Measurements from ENCODE around the gene BBS1.
"Not testable (repeated sequence)": the region's sequence is repeated elsewhere in the genome, so short reads cannot be mapped to it uniquely, and the experiment has no call there.

BBS1 gene

DNA sequence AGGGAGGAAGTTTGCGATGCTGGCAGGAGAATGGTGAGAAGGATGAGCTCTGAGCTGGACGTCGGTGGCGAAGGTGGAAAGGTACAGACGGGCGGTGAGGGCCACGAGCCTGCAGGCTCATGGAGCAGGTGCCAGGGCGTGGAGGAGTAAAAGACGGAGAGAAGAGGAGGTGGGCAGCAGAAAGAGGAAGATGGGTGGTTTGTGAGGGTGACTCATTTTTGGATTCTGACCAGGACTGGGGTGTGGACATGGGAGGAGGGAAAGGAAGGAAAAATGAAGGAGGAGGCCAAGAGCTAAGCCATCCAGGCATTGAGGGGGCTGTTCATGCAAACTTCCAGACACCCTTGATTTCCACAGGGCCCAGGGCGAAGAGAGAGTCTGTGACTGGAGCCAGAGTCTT, 31.9 kb downstream of the BBS1 start:
- peaks cover 2% of the 10 kb centered on the region; the same call in 1 of the 2 replicates for H3K36me3 ChIP-seq
- TF ChIP-seq, protein P1, sequence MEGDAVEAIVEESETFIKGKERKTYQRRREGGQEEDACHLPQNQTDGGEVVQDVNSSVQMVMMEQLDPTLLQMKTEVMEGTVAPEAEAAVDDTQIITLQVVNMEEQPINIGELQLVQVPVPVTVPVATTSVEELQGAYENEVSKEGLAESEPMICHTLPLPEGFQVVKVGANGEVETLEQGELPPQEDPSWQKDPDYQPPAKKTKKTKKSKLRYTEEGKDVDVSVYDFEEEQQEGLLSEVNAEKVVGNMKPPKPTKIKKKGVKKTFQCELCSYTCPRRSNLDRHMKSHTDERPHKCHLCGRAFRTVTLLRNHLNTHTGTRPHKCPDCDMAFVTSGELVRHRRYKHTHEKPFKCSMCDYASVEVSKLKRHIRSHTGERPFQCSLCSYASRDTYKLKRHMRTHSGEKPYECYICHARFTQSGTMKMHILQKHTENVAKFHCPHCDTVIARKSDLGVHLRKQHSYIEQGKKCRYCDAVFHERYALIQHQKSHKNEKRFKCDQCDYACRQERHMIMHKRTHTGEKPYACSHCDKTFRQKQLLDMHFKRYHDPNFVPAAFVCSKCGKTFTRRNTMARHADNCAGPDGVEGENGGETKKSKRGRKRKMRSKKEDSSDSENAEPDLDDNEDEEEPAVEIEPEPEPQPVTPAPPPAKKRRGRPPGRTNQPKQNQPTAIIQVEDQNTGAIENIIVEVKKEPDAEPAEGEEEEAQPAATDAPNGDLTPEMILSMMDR (IDR thresholded peaks at IDR 0.05; ENCODE audit: low read depth, low read length): no peak

DNA sequence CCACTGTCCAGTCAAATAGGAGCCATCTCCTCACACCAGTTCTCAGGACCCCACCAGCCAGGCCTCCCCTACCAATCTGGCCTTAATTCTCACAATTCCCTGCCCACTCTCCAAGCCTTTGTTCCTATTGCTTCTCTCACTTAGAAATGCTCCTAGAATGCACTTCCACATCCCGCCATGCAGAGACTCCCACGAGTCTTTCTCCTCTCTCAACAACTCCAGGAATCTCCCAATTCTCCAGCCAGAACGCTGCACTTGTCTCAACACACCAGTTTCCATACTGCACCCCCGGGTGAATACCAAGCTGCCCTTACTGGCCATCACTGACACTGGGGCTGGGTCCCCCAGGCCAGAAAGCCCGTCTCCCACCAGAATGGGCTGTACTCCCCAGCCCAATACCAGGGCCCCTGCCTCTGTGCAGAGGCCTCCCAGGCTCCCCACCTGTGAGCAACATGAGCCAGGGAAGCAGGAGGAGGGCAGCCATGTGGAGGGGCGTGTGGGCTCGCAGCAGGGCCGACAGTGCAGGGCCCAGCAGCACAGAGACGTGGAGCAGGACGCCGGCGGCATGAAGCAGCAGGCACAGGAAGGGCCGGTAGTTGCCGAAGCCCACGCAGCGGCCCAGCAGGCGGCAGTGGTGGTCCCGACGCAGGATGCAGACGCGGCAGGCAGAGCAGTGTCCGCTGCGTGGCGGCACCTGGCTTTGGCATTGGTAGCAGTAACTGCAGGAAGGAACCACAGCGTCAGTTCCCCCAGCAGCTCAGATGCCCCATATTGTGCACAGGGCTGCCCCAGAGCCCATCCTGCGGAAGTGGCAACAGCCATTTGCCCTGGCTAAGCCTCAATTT, 33.0 kb downstream of the BBS1 start:
- H3K27me3 ChIP-seq (ENCODE audit: insufficient read depth, low read depth, severe bottlenecking): no peaks in the 10 kb centered on the region
- peak; percentile 89 for DNase-seq
- no peaks in the 10 kb centered on the region for H3K36me3 ChIP-seq
- no peak overlapping the region for H3K4me3 ChIP-seq (ENCODE audit: low read depth, low read length)
- H3K27ac ChIP-seq: peak overlapping the region; percentile 33
- TF ChIP-seq, protein P1 (IDR thresholded peaks at IDR 0.05; ENCODE audit: low read depth, low read length): peak; percentile 99
- no peaks in the 10 kb centered on the region for H3K9me3 ChIP-seq (ENCODE audit: severe bottlenecking)

More for the DNA sequence above, 31.9 kb downstream of the BBS1 start:
- no peak overlapping the region for H3K4me3 ChIP-seq (ENCODE audit: low read depth, low read length)
- no peaks in the 10 kb centered on the region for H3K9me3 ChIP-seq (ENCODE audit: severe bottlenecking)
- no peak for DNase-seq
- H3K27ac ChIP-seq: no peak overlapping the region
- no peaks in the 10 kb centered on the region for H3K27me3 ChIP-seq (ENCODE audit: insufficient read depth, low read depth, severe bottlenecking)

DNA sequence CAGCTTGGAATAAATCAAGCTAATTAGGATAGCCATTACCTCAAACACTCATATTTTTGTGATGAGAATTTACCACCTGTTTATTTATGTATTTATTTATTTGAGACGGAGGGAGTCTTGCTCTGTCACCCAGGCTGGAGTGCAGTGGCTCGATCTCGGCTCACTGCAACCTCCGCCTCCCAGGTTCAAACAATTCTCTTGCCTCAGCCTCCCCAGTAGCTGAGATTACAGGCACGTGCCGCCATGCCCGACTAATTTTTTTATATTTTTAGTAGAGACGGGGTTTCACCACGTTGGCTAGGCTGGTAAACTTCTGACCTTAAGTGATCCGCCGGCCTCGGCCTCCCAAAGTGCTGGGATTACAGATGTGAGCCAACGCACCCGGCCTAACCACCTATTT, 34.5 kb downstream of the BBS1 start:
- H3K9me3 ChIP-seq (ENCODE audit: severe bottlenecking); H3K27ac ChIP-seq; H3K36me3 ChIP-seq; DNase-seq; H3K27me3 ChIP-seq (ENCODE audit: insufficient read depth, low read depth, severe bottlenecking): not testable (repeated sequence)
- peak overlapping the region; percentile 77 for H3K4me3 ChIP-seq (ENCODE audit: low read depth, low read length)

DNA sequence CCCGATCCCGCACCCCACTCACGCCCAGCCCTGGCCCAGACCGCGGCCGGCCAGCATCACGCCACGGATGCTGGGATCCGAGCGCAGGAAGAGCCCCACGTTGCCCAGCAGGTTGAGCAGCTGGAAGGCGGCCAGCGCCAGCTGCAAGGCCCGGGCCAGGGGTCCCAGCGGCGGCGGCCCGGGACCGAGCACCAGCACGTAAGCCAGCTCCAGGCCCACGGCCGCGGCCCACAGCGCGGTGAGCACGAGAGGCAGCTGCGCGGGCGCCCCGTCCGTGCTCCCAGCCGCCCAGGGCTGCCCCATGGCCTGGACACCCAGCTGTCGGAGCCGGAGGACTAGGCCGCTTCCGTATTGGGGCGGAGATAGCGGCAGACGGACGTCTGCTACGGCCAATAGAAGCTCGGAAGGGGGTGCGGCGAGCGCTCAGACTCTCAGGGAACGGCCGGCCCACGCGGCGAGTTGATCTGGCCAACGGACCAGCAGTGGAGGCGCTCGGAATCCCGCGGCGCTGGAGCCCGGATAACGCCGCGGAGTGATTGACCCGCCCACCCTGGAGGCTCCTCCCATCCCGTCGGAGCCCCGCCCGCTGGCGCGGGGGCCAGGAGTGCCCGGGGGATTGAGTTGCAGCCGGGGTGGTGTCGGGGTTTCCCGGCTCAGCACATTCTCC, 35.4 kb downstream of the BBS1 start, which contains the start of gene ZDHHC24:
Gene ZDHHC24, minus strand, starts transcription at position 348 of the 667 bp plus-strand sequence. Its CDS starts 45 bp downstream, at position 303.
- H3K9me3 ChIP-seq (ENCODE audit: severe bottlenecking): no peaks in the 10 kb centered on the region
- TF ChIP-seq, protein P1 (IDR thresholded peaks at IDR 0.05; ENCODE audit: low read depth, low read length): no peak
- H3K36me3 ChIP-seq: no peaks in the 10 kb centered on the region
- H3K27me3 ChIP-seq (ENCODE audit: insufficient read depth, low read depth, severe bottlenecking): no peaks in the 10 kb centered on the region
- DNase-seq: peak; percentile 97
- peak within 1 kb of the TSS; percentile 77 for H3K4me3 ChIP-seq (ENCODE audit: low read depth, low read length)
- H3K27ac ChIP-seq: peak within 1 kb of the TSS; percentile 68

DNA sequence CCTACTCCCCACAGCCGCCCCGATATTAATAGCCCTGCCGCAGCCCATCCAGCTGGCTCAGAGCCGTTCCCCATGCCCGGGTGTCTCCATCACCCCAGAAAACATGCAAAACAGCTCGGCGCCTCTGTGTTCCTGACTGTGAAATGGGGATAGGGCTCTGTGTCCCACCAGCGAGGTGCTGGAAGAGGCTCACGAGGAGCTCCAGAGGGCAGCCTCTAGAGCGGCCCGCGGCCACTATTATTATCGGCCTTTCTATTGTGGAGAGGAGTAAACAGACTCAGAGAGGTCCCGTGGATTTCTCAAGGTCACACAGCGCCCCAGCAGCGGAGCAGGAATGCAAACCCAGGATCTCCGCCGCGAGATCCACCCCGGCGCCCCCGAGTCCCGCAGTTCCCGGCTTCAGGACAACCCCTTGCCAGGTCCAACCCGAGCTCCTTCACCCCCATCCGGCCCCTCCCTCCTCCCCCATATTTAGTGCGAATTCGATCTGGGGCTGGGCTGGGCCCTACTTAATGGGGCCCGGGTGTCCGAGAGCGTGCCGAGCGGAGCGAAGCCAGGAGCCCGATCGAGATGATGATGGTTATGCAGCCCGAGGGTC, 36.0 kb downstream of the BBS1 start, which contains the start of gene ACTN3:
Gene ACTN3, plus strand, starts transcription at position 536 of the 598 bp plus-strand sequence. Its CDS starts 35 bp downstream, at position 571.
- no peak for DNase-seq
- H3K36me3 ChIP-seq: no peaks in the 10 kb centered on the region
- H3K4me3 ChIP-seq (ENCODE audit: low read depth, low read length): peak within 1 kb of the TSS; percentile 77
- H3K9me3 ChIP-seq (ENCODE audit: severe bottlenecking): no peaks in the 10 kb centered on the region
- TF ChIP-seq, protein P1 (IDR thresholded peaks at IDR 0.05; ENCODE audit: low read depth, low read length): no peak
- H3K27me3 ChIP-seq (ENCODE audit: insufficient read depth, low read depth, severe bottlenecking): no peaks in the 10 kb centered on the region
- peak within 1 kb of the TSS; percentile 68 for H3K27ac ChIP-seq
